HG03378 (cell line): ENCODE measurements around the gene FBN1.

ENCODE experiments used
- ATAC-seq: cut with Tn5 transposase; IDR thresholded peaks from one replicate; pipeline ENCODE4 v1.9.1; 2021; ENCODE audit warnings: mild to moderate bottlenecking, moderate library complexity; ENCODE audit not compliant: unreplicated experiment

The FBN1 gene

GRCh38 chr15:48527517-48527916 lies 118.0 kb downstream of the FBN1 start:
- no peak for ATAC-seq

GRCh38 chr15:48522911-48523310 lies 122.6 kb downstream of the FBN1 start:
- no peak for ATAC-seq

- ATAC-seq, result no peak
Measured at GRCh38 chr15:48522123-48522522, 123.4 kb downstream of the FBN1 start.

- no peak for ATAC-seq
Measured at GRCh38 chr15:48520376-48521155, 124.9 kb downstream of the FBN1 start.

- ATAC-seq, result no peak
Measured at GRCh38 chr15:48516121-48516520, 129.4 kb downstream of the FBN1 start.

- ATAC-seq, result no peak
Measured at GRCh38 chr15:48515500-48515899, 130.0 kb downstream of the FBN1 start.

- ATAC-seq, result no peak
Measured at GRCh38 chr15:48514103-48514816, 131.2 kb downstream of the FBN1 start.

GRCh38 chr15:48510976-48511375 lies 134.5 kb downstream of the FBN1 start:
- no peak for ATAC-seq

GRCh38 chr15:48507416-48508065 lies 138.0 kb downstream of the FBN1 start:
- ATAC-seq, result peak; percentile 87

- no peak for ATAC-seq
Measured at GRCh38 chr15:48505067-48505466, 140.4 kb downstream of the FBN1 start.

- no peak for ATAC-seq
Measured at GRCh38 chr15:48501208-48501607, 144.3 kb downstream of the FBN1 start.

- ATAC-seq, result no peak
Measured at GRCh38 chr15:48500595-48500994, 144.9 kb downstream of the FBN1 start.

GRCh38 chr15:48499978-48500377 lies 145.5 kb downstream of the FBN1 start:
- ATAC-seq, result no peak

GRCh38 chr15:48498828-48499227 lies 146.7 kb downstream of the FBN1 start:
- no peak for ATAC-seq

- no peak for ATAC-seq
Measured at GRCh38 chr15:48494631-48495030, 150.9 kb downstream of the FBN1 start.

GRCh38 chr15:48493763-48494225 lies 151.7 kb downstream of the FBN1 start:
- no peak for ATAC-seq

- ATAC-seq, result no peak
Measured at GRCh38 chr15:48493084-48493762, 152.3 kb downstream of the FBN1 start.

GRCh38 chr15:48486228-48486627 lies 159.3 kb downstream of the FBN1 start:
- ATAC-seq, result peak; percentile 54

GRCh38 chr15:48481802-48482201 lies 163.7 kb downstream of the FBN1 start:
- no peak for ATAC-seq

- ATAC-seq, result no peak
Measured at GRCh38 chr15:48479751-48480150, 165.8 kb downstream of the FBN1 start.

GRCh38 chr15:48478581-48478980 lies 166.9 kb downstream of the FBN1 start:
- no peak for ATAC-seq
